Measurements from ENCODE around the gene ACTG1. TPM values are rescaled to one million over a fixed set of nuclear protein-coding genes. Genes with fewer than 3 reads are reported as not detected.

ACTG1 gene
- total RNA-seq, 1 donor from 2014 or later = 1,228 TPM

- H3F3A ChIP-seq (ENCODE audit: low read depth) = peaks cover 20% of the 10 kb centered on the region
- Mint-ChIP-seq H3K27ac (no peak overlapping the region), H3K4me1 (peaks cover 22% of the 10 kb centered on the region), H3K27me3 (ENCODE audit: insufficient read depth, low read depth) (peaks cover 4% of the 10 kb centered on the region), H3K4me3 (no peak overlapping the region), H3K36me3 (peaks cover 11% of the 10 kb centered on the region), H3K9me3 (no peaks in the 10 kb centered on the region)
- DNase-seq (ENCODE audit: low spot score) = no peak
- H3K27me3 ChIP-seq = no peaks in the 10 kb centered on the region
- H3K9me3 ChIP-seq (ENCODE audit: low read depth) = no peaks in the 10 kb centered on the region
- H3K36me3 ChIP-seq = no peaks in the 10 kb centered on the region
- TF ChIP-seq EZH2 (IDR thresholded peaks at IDR 0.05) = no peak
- no peak for TF ChIP-seq EZH2phosphoT487 (IDR thresholded peaks at IDR 0.05)
- no peak for TF ChIP-seq CTCF (IDR thresholded peaks at IDR 0.05)
- no peak overlapping the region for H3K27ac ChIP-seq
- H3K4me2 ChIP-seq = no peak overlapping the region
- peaks cover 17% of the 10 kb centered on the region for H3K4me1 ChIP-seq
- H2AFZ ChIP-seq (replicated peaks) = no peak overlapping the region
- no peaks in the 10 kb centered on the region for H4K20me1 ChIP-seq (ENCODE audit: low read depth)
- H3K9ac ChIP-seq = no peak overlapping the region
- H3K4me3 ChIP-seq = no peak overlapping the region
- H3K79me2 ChIP-seq (ENCODE audit: low read depth) = no peaks in the 10 kb centered on the region
These were observed 44.4 kb downstream of the ACTG1 start for GRCh38 chr17:81468111-81468769.

GRCh38 chr17:81466564-81467472, 45.8 kb downstream of the ACTG1 start:
- peak overlapping the region; percentile 72 for H3K27ac Mint-ChIP-seq
- DNase-seq (ENCODE audit: low spot score) = no peak
- H3K27ac ChIP-seq = no peak overlapping the region

GRCh38 chr17:81465910-81466309, 46.7 kb downstream of the ACTG1 start:
- H3K27ac Mint-ChIP-seq = no peak overlapping the region
- H3K36me3 ChIP-seq = no peaks in the 10 kb centered on the region

More at GRCh38 chr17:81466564-81467472, 45.8 kb downstream of the ACTG1 start:
- no peaks in the 10 kb centered on the region for H3K9me3 Mint-ChIP-seq
- Histone ChIP-seq H4K20me1 (ENCODE audit: low read depth) (no peaks in the 10 kb centered on the region), H3K4me2 (no peak overlapping the region), H3K4me1 (peaks cover 15% of the 10 kb centered on the region), H3K79me2 (ENCODE audit: low read depth) (no peaks in the 10 kb centered on the region), H2AFZ (replicated peaks) (no peak overlapping the region), H3K9ac (no peak overlapping the region), H3K9me3 (ENCODE audit: low read depth) (no peaks in the 10 kb centered on the region), H3K4me3 (no peak overlapping the region), H3K36me3 (no peaks in the 10 kb centered on the region), H3K27me3 (no peaks in the 10 kb centered on the region), H3F3A (ENCODE audit: low read depth) (peaks cover 16% of the 10 kb centered on the region)
- no peak overlapping the region for H3K4me3 Mint-ChIP-seq
- TF ChIP-seq CTCF (IDR thresholded peaks at IDR 0.05) (no peak), EZH2phosphoT487 (IDR thresholded peaks at IDR 0.05) (no peak), EZH2 (IDR thresholded peaks at IDR 0.05) (no peak)
- H3K36me3 Mint-ChIP-seq = peaks cover 11% of the 10 kb centered on the region
- H3K27me3 Mint-ChIP-seq (ENCODE audit: insufficient read depth, low read depth) = peaks cover 4% of the 10 kb centered on the region
- H3K4me1 Mint-ChIP-seq = peaks cover 19% of the 10 kb centered on the region

More at GRCh38 chr17:81465910-81466309, 46.7 kb downstream of the ACTG1 start:
- Histone ChIP-seq H3K4me2 (no peak overlapping the region), H2AFZ (replicated peaks) (no peak overlapping the region), H3K4me1 (peaks cover 6% of the 10 kb centered on the region), H4K20me1 (ENCODE audit: low read depth) (no peaks in the 10 kb centered on the region), H3K27ac (no peak overlapping the region), H3K4me3 (no peak overlapping the region), H3K9ac (no peak overlapping the region), H3K79me2 (ENCODE audit: low read depth) (no peaks in the 10 kb centered on the region), H3K9me3 (ENCODE audit: low read depth) (no peaks in the 10 kb centered on the region), H3F3A (ENCODE audit: low read depth) (peaks cover 6% of the 10 kb centered on the region), H3K27me3 (no peaks in the 10 kb centered on the region)
- Mint-ChIP-seq H3K4me1 (peaks cover 15% of the 10 kb centered on the region), H3K27me3 (ENCODE audit: insufficient read depth, low read depth) (peaks cover 4% of the 10 kb centered on the region), H3K36me3 (peaks cover 11% of the 10 kb centered on the region), H3K9me3 (no peaks in the 10 kb centered on the region), H3K4me3 (peak overlapping the region; percentile 60)
- DNase-seq (ENCODE audit: low spot score) = no peak
- TF ChIP-seq EZH2phosphoT487 (IDR thresholded peaks at IDR 0.05) (no peak), CTCF (IDR thresholded peaks at IDR 0.05) (no peak)
